ENCODE data around the gene FOXL3. TPM values are rescaled to one million over a fixed set of nuclear protein-coding genes. Genes with fewer than 3 reads are reported as not detected.

The FOXL3 gene
- total RNA-seq, 1 donor, result not detected

- no peak for TF ChIP-seq CTCF (IDR thresholded peaks at IDR 0.05; ENCODE audit: insufficient read depth, low read length)
- DNase-seq (ENCODE audit: low read depth), result no peak
- H3K4me3 ChIP-seq (ENCODE audit: low read depth, low read length), result no peak overlapping the region
Measured at GRCh38 chr7:309586-310228, 19.7 kb downstream of the FOXL3 start.

DNA sequence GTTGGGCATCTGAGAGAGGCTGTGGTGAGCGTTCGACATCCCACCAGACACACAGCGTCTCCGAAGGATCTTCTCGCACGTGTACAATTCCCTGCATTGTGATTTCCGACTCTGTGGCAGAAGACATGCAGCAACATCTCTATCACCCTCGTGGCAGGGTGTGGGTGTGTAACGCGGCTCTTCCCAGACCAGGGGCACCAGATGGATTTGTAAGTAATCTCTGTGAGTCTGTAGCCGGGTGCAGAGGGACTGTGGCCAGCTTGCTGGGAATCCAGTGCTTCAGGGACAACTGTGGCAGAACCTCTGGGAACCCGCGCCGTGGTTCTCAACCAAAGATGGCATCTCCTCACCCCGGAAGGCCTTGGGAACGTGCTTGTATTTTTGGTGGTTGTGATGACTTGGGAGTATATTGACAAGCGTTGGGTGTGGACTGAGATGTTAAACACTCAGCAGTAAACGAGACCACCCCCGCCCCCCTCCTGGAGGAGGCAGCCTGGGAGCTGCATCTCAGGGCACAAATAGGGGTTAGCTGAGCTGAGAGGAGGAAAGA is 21.2 kb downstream of the FOXL3 start:
- H3K4me3 ChIP-seq (ENCODE audit: low read depth, low read length), result no peak overlapping the region
- DNase-seq (ENCODE audit: low read depth), result no peak
- no peak for TF ChIP-seq CTCF (IDR thresholded peaks at IDR 0.05; ENCODE audit: insufficient read depth, low read length)

DNA sequence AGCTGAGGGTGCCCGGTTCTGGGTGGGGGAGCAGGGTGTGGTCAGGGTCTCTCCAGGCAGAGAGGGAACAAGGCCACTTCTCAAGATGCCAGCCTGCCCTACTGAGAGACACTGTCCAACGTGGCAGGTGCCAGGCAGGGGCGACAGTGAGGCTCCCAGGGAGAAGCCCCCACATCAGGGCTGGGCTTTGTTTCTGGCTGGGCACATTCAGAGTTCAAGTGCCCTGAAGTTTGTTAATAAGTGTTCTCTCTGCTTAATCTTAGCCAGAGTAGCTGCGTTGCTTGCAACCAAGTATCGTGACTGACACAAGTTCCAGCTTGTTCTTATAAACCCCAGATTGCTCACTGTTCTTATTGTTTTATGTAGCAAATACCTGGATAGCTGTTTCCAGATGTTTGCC is 21.8 kb downstream of the FOXL3 start:
- H3K4me3 ChIP-seq (ENCODE audit: low read depth, low read length), result no peak overlapping the region
- no peak for TF ChIP-seq CTCF (IDR thresholded peaks at IDR 0.05; ENCODE audit: insufficient read depth, low read length)
- no peak for DNase-seq (ENCODE audit: low read depth)

- TF ChIP-seq CTCF (IDR thresholded peaks at IDR 0.05; ENCODE audit: insufficient read depth, low read length), result no peak
- DNase-seq (ENCODE audit: low read depth), result no peak
- H3K4me3 ChIP-seq (ENCODE audit: low read depth, low read length), result no peak overlapping the region
Measured at GRCh38 chr7:312424-312823, 22.5 kb downstream of the FOXL3 start.

DNA sequence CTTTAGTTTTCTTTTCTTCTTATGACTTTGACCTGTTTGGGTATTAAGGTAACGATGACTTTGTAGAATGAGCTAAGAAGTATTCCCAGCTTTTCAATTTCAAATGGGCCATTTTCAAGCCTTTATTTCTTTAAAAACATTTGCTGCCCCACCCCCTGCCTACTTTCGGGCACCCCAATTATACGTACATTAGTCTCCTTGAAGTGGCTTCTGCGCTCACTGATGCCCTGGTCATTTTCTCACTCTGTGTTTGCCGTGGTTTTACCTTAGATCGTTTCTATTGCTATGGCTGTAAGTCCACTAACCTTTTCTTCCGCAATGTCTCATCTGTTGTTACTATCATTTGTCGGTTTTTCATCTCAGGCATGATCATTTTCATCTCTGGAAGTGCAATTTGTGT is 24.9 kb downstream of the FOXL3 start:
- no peak for TF ChIP-seq CTCF (IDR thresholded peaks at IDR 0.05; ENCODE audit: insufficient read depth, low read length)
- no peak overlapping the region for H3K4me3 ChIP-seq (ENCODE audit: low read depth, low read length)
- no peak for DNase-seq (ENCODE audit: low read depth)

- DNase-seq (ENCODE audit: low read depth), result no peak
- TF ChIP-seq CTCF (IDR thresholded peaks at IDR 0.05; ENCODE audit: insufficient read depth, low read length), result no peak
- H3K4me3 ChIP-seq (ENCODE audit: low read depth, low read length), result no peak overlapping the region
Measured at GRCh38 chr7:315516-316265, 25.7 kb downstream of the FOXL3 start.
